H1 (cell line): ENCODE data around the gene TGFA. TPM values are rescaled to one million over a fixed set of nuclear protein-coding genes. Genes with fewer than 3 reads are reported as not detected.

Experiments
- CTCF ChIA-PET: fragments of 300-600 bp; sonication (Branson Sonifier 250); formaldehyde crosslinking; loops from one replicate; lab custom pipeline; 2021; ENCODE audit not compliant: partially characterized antibody; lab: Charles Lee
- POLR2A ChIA-PET: fragments of 300-600 bp; sonication (Branson Sonifier 250); formaldehyde crosslinking; loops from one replicate; lab custom pipeline; 2021; ENCODE audit warnings: inconsistent platforms; ENCODE audit not compliant: partially characterized antibody; lab: Charles Lee
- DNase-seq, 2 experiments: peaks; one replicate each; pipeline versions ENCODE4 v3.0.0 to v3.0.0-alpha.2; 2010 to 2022; ENCODE audit warnings: low spot score in 2 of 2, low read depth in 1 of 2, mixed read lengths in 1 of 2
- FAIRE-seq: peaks from 2 replicates; lab custom pipeline; 2011; peaks lifted over from hg19 to GRCh38; lab: Jason Lieb, UNC
- H2AFZ ChIP-seq: 2 replicates; pipeline ENCODE4 v1.8.1; 2012; ENCODE audit warnings: low read length, inconsistent platforms
- H2AK5ac ChIP-seq: 2 replicates; pipeline ENCODE4 v1.6.1; 2013; ENCODE audit warnings: low read depth, low read length
- H2BK120ac ChIP-seq: replicated peaks from 2 replicates; pipeline ENCODE3; 2013; ENCODE audit warnings: low read depth, low read length, inconsistent platforms
- H2BK12ac ChIP-seq: 2 replicates; pipeline ENCODE4 v1.6.1; 2013; ENCODE audit warnings: low read depth, low read length
- H2BK15ac ChIP-seq: 2 replicates; pipeline ENCODE4 v1.6.1; 2013; ENCODE audit warnings: low read length
- H2BK20ac ChIP-seq: 2 replicates; pipeline ENCODE4 v1.6.1; 2013; ENCODE audit warnings: low read length
- H2BK5ac ChIP-seq: 2 replicates; pipeline ENCODE4 v1.6.1; 2013; ENCODE audit warnings: low read depth, low read length
- H3K14ac ChIP-seq: 2 replicates; pipeline ENCODE4 v1.6.1; 2013; ENCODE audit warnings: inconsistent platforms; ENCODE audit not compliant: insufficient read length
- H3K18ac ChIP-seq: 2 replicates; pipeline ENCODE4 v1.6.1; 2013; ENCODE audit warnings: low read length; ENCODE audit errors: extremely low read depth
- H3K23ac ChIP-seq: 2 replicates; pipeline ENCODE4 v1.6.1; 2013; ENCODE audit warnings: inconsistent platforms; ENCODE audit not compliant: insufficient read length
- H3K23me2 ChIP-seq: 2 replicates; pipeline ENCODE4 v1.6.1; 2013; ENCODE audit warnings: low read depth, low read length
- H3K27ac ChIP-seq: 2 replicates; pipeline ENCODE4 v1.6.1; 2011; ENCODE audit warnings: low read depth, low read length, inconsistent platforms
- H3K27me3 ChIP-seq, 4 experiments: replicated peaks in 1 of 4; 1 replicate in 1 of 4; 2 replicates in 3 of 4; pipeline versions ENCODE4 v1.6.1 to v1.8.1; 2011 to 2013; ENCODE audit warnings: low read length in 3 of 4, mild to moderate bottlenecking in 3 of 4, inconsistent platforms in 2 of 4, mixed read lengths in 2 of 4, moderate library complexity in 1 of 4; ENCODE audit not compliant: control insufficient read depth in 3 of 4, insufficient read depth in 3 of 4; ENCODE audit errors: extremely low read depth in 1 of 4
- H3K36me3 ChIP-seq, 4 experiments: 2 replicates each; pipeline versions ENCODE4 v1.6.1 to v1.8.1; 2011 to 2013; ENCODE audit warnings: mild to moderate bottlenecking in 4 of 4, low read length in 3 of 4, moderate library complexity in 2 of 4, control low read depth in 1 of 4, inconsistent platforms in 1 of 4; ENCODE audit not compliant: insufficient read depth in 4 of 4, control insufficient read depth in 2 of 4
- H3K4ac ChIP-seq: replicated peaks from 2 replicates; pipeline ENCODE3; 2013; ENCODE audit warnings: low read length, low read depth, mixed read lengths, inconsistent platforms; ENCODE audit not compliant: insufficient read length
- H3K4me1 ChIP-seq, 4 experiments: replicated peaks in 1 of 4; 1 replicate in 1 of 4; 2 replicates in 3 of 4; pipeline versions ENCODE4 v1.6.1 to v1.8.1; 2011 to 2013; ENCODE audit warnings: low read length in 3 of 4, inconsistent platforms in 2 of 4, mixed read lengths in 1 of 4; ENCODE audit not compliant: insufficient read depth in 4 of 4, control insufficient read depth in 3 of 4
- H3K4me2 ChIP-seq, 2 experiments: 2 replicates each; pipeline versions ENCODE4 v1.6.1 to v1.8.1; 2011 to 2013; ENCODE audit warnings: low read depth in 2 of 2, low read length in 2 of 2, control low read depth in 1 of 2, inconsistent platforms in 1 of 2, mild to moderate bottlenecking in 1 of 2; ENCODE audit not compliant: insufficient read depth in 1 of 2
- H3K4me3 ChIP-seq, 4 experiments: fragments of 200-600, 300-600 bp in 1 of 4; sonication (generic), shearing (Covaris generic), sonication (Bioruptor Twin) in 1 of 4; 2 replicates each; pipeline versions ENCODE4 v1.5.1 to v1.8.1; 2011 to 2016; ENCODE audit warnings: low read length in 4 of 4, low read depth in 3 of 4, control low read depth in 2 of 4, inconsistent platforms in 2 of 4, mild to moderate bottlenecking in 2 of 4, mixed read lengths in 1 of 4, moderate library complexity in 1 of 4; ENCODE audit not compliant: insufficient read depth in 2 of 4; ENCODE audit errors: extremely low read depth in 1 of 4
- H3K56ac ChIP-seq: replicated peaks from 2 replicates; pipeline ENCODE3; 2013; ENCODE audit warnings: low read depth, mild to moderate bottlenecking, mixed read lengths, low read length, inconsistent platforms; ENCODE audit not compliant: insufficient read length
- H3K79me1 ChIP-seq: 2 replicates; pipeline ENCODE4 v1.6.1; 2013; ENCODE audit warnings: low read depth, low read length, control low read depth
- H3K79me2 ChIP-seq, 2 experiments: 2 replicates each; pipeline versions ENCODE4 v1.6.1 to v1.8.1; 2012 to 2013; ENCODE audit warnings: low read length in 2 of 2, mild to moderate bottlenecking in 2 of 2, inconsistent platforms in 1 of 2; ENCODE audit not compliant: insufficient read depth in 2 of 2, control insufficient read depth in 1 of 2
- H3K9ac ChIP-seq, 4 experiments: replicated peaks in 1 of 4; 1 replicate in 1 of 4; 2 replicates in 3 of 4; pipeline versions ENCODE4 v1.6.1 to v1.8.1; 2011 to 2013; ENCODE audit warnings: low read depth in 3 of 4, low read length in 3 of 4, control low read depth in 2 of 4, mild to moderate bottlenecking in 2 of 4, moderate library complexity in 2 of 4, inconsistent platforms in 1 of 4; ENCODE audit errors: extremely low read depth in 1 of 4
- H3K9me3 ChIP-seq, 2 experiments: 2 replicates each; pipeline versions ENCODE4 v1.6.1 to v1.8.1; 2012 to 2013; ENCODE audit warnings: mild to moderate bottlenecking in 2 of 2, moderate library complexity in 2 of 2, control low read depth in 1 of 2, inconsistent platforms in 1 of 2, low read depth in 1 of 2, low read length in 1 of 2, mixed read lengths in 1 of 2; ENCODE audit not compliant: insufficient read depth in 2 of 2
- H4K20me1 ChIP-seq, 2 experiments: replicated peaks in 1 of 2; 2 replicates each; pipeline versions ENCODE3 to v1.8.1; 2011 to 2013; ENCODE audit warnings: inconsistent platforms in 2 of 2, low read length in 2 of 2, mild to moderate bottlenecking in 1 of 2; ENCODE audit not compliant: insufficient read depth in 2 of 2, control insufficient read depth in 1 of 2
- H4K5ac ChIP-seq: 2 replicates; pipeline ENCODE4 v1.6.1; 2013; ENCODE audit warnings: low read length, low read depth, mixed read lengths, inconsistent platforms; ENCODE audit not compliant: insufficient read length
- H4K8ac ChIP-seq: 2 replicates; pipeline ENCODE4 v1.8.0; 2013; ENCODE audit warnings: mild to moderate bottlenecking, moderate library complexity, low read length, inconsistent platforms; ENCODE audit not compliant: insufficient read depth; ENCODE audit errors: extremely low read depth
- H4K91ac ChIP-seq: replicated peaks from 2 replicates; pipeline ENCODE3; 2013; ENCODE audit warnings: low read length, mixed read lengths, inconsistent platforms; ENCODE audit not compliant: insufficient read length
- HDAC6 ChIP-seq: IDR thresholded peaks from one replicate; pipeline ENCODE4 v1.7.1; 2012; ENCODE audit warnings: low read depth, mild to moderate bottlenecking, inconsistent platforms, low read length, moderate library complexity
- WGBS, 2 experiments: shearing (Covaris generic) in 1 of 2; methylation state at CpG; one replicate each; pipeline versions ENCODE4 v1.1.6 to v1.1.7; 2013 to 2015; ENCODE audit warnings: low lambda C conversion rate in 2 of 2, mixed read lengths in 2 of 2, inconsistent platforms in 1 of 2, low coverage in 1 of 2, missing lambda C conversion rate in 1 of 2; ENCODE audit not compliant: insufficient replicate concordance in 2 of 2, insufficient coverage in 1 of 2, insufficient read length in 1 of 2; ENCODE audit errors: extremely low coverage in 1 of 2, missing lambda C conversion rate in 1 of 2; 5-methylcytosine and 5-hydroxymethylcytosine counted together
- polyA plus RNA-seq, 7 experiments: library from polyadenylated mRNA; depleted of rRNA in 3 of 7; stranded (reverse) in 5 of 7; unstranded in 2 of 7; fragments of >200 nt in 5 of 7; fragments of 200-250 nt in 2 of 7; gene quantifications; 1 replicate in 5 of 7; 2 replicates in 1 of 7; 4 replicates in 1 of 7; pipeline versions ENCODE4 v1.2.1 to v1.2.3, GENCODE V29; 2011 to 2013; ENCODE audit warnings: missing spikeins in 2 of 7, mixed read lengths in 2 of 7
- total RNA-seq: library from RNA; stranded (reverse); fragmentation: NEBNext Ultra II Directional; extraction: Animal tissue kit (Norgen Biotek cat#: 25700); gene quantifications from 2 replicates; pipeline ENCODE4 v1.2.1, GENCODE V29; 2021

The TGFA gene
- total and polyA plus RNA-seq, 2 of the 8 experiments (the other 6 are each of a cell fraction or from before 2014, with no cell fraction given): 1.8 to 3.7 TPM

- no peak overlapping the region for H3K14ac ChIP-seq
- no peaks in the 10 kb centered on the region for H3K79me2 ChIP-seq
- H3K23ac ChIP-seq: no peak overlapping the region
- no peak overlapping the region for H3K4me2 ChIP-seq
- TF ChIP-seq HDAC6: no peak
- TF ChIP-seq, all 59 proteins: peak for 0
- 92% methylated on average over 3 of the region's 3 CpGs; no CpG with 5 or more reads in 1 of the 2 experiments for WGBS, 2 experiments
- no peak overlapping the region for H2BK15ac ChIP-seq
- no peak for DNase-seq
- no peak overlapping the region for H2BK20ac ChIP-seq
- no peak overlapping the region for H2BK5ac ChIP-seq
- H4K8ac ChIP-seq: no peak overlapping the region
- H3K9me3 ChIP-seq: no peaks in the 10 kb centered on the region; a peak in 1 of 4 replicates
- H3K27me3 ChIP-seq: peaks cover 0 to 6% (median 3%) of the 10 kb centered on the region in 4 experiments; a peak in 3 of 7 replicates
- no peak overlapping the region for H4K5ac ChIP-seq
- H3K4ac ChIP-seq: no peak overlapping the region
- H4K91ac ChIP-seq: no peak overlapping the region
- no peak overlapping the region for H3K18ac ChIP-seq
- no peak for FAIRE-seq
- no peaks in the 10 kb centered on the region for H3K23me2 ChIP-seq
- H3K36me3 ChIP-seq: no peaks in the 10 kb centered on the region
- H3K4me3 ChIP-seq: no peak overlapping the region
- H3K56ac ChIP-seq: no peak overlapping the region
- no peak overlapping the region for H2AFZ ChIP-seq
- no peak overlapping the region for H3K27ac ChIP-seq
- no peak overlapping the region for H2BK12ac ChIP-seq
- H2AK5ac ChIP-seq: no peak overlapping the region
- POLR2A ChIA-PET: no interaction called here
- CTCF ChIA-PET: interaction anchor here (1.0 to 1.9 kb wide), 8 partner anchors 9 to 225 kb away, joined by 3 to 7 read pairs (median 4); no protein-coding TSS in a partner anchor
- no peak overlapping the region for H3K9ac ChIP-seq
- no peaks in the 10 kb centered on the region for H3K79me1 ChIP-seq
- no peaks in the 10 kb centered on the region for H4K20me1 ChIP-seq
- H2BK120ac ChIP-seq: no peak overlapping the region
- H3K4me1 ChIP-seq: peaks cover 0 to 2% (median 0%) of the 10 kb centered on the region in 4 experiments; a peak in 2 of 7 replicates
Measured at GRCh38 chr2:70566464-70566863, 12.8 kb upstream of the TGFA start.
